Activated CD8-positive, alpha-beta memory T cell treated with anti-CD3 and anti-CD28 coated beads for 1 hour (primary cell): Measurements from ENCODE around the gene GMDS.

ENCODE experiments used
- DNase-seq, 2 donors: peaks; one replicate each; pipeline ENCODE4 v3.0.0-alpha.2; 2020; ENCODE audit warnings: low read depth in 1 of 2; ENCODE audit errors: extremely low read depth in 1 of 2

Gene GMDS

GRCh38 chr6:2242311-2242710 lies 3.1 kb downstream of the GMDS start:
- no peak for DNase-seq

- DNase-seq = no peak
Observed at GRCh38 chr6:2240961-2241360, 4.4 kb downstream of the GMDS start.

GRCh38 chr6:2237001-2237400 lies 8.4 kb downstream of the GMDS start:
- no peak for DNase-seq

- no peak for DNase-seq
Observed at GRCh38 chr6:2235777-2236495, 9.5 kb downstream of the GMDS start.

- DNase-seq = no peak
Observed at GRCh38 chr6:2232445-2232844, 13.0 kb downstream of the GMDS start.

GRCh38 chr6:2231438-2231837 lies 14.0 kb downstream of the GMDS start:
- DNase-seq = no peak

- DNase-seq = no peak
Observed at GRCh38 chr6:2230659-2231277, 14.6 kb downstream of the GMDS start.

- DNase-seq = no peak
Observed at GRCh38 chr6:2229742-2230141, 15.7 kb downstream of the GMDS start.

GRCh38 chr6:2229039-2229438 lies 16.4 kb downstream of the GMDS start:
- no peak for DNase-seq

- DNase-seq = no peak
Observed at GRCh38 chr6:2228392-2228791, 17.0 kb downstream of the GMDS start.

- no peak for DNase-seq
Observed at GRCh38 chr6:2226775-2227174, 18.6 kb downstream of the GMDS start.

- no peak for DNase-seq
Observed at GRCh38 chr6:2225422-2226392, 19.7 kb downstream of the GMDS start.

- DNase-seq = no peak
Observed at GRCh38 chr6:2224847-2225382, 20.5 kb downstream of the GMDS start.

- no peak for DNase-seq
Observed at GRCh38 chr6:2222275-2222842, 23.0 kb downstream of the GMDS start.

GRCh38 chr6:2221726-2222274 lies 23.6 kb downstream of the GMDS start:
- DNase-seq = no peak

GRCh38 chr6:2220154-2220553 lies 25.3 kb downstream of the GMDS start:
- no peak for DNase-seq

- no peak for DNase-seq
Observed at GRCh38 chr6:2218866-2219265, 26.5 kb downstream of the GMDS start.

GRCh38 chr6:2216794-2217383 lies 28.5 kb downstream of the GMDS start:
- no peak for DNase-seq

- DNase-seq = no peak
Observed at GRCh38 chr6:2215342-2215741, 30.1 kb downstream of the GMDS start.

GRCh38 chr6:2213086-2213485 lies 32.3 kb downstream of the GMDS start:
- no peak for DNase-seq
